HepG2 (cell line): ENCODE measurements around the gene GKN1. TPM values are rescaled to one million over a fixed set of nuclear protein-coding genes. Genes with fewer than 3 reads are reported as not detected.

Experiments
- ATAC-seq: fragments of 200-7000 bp; cut with Tn5 transposase; 3 replicates; pipeline ENCODE4 v1.9.1; 2020; ENCODE audit warnings: mild to moderate bottlenecking, moderate library complexity
- BruUV-seq: library from RNA; stranded (reverse); fragments of 400-500 nt; replicated peaks from 2 replicates; lab custom pipeline; 2021; lab: Mats Ljungman, UMichigan
- CTCF ChIA-PET: fragments of 300-600 bp; formaldehyde crosslinking; extraction: SDS; loops from one replicate; lab custom pipeline; 2021; ENCODE audit warnings: low total read pairs, inconsistent platforms, low intra/inter-chr PET ratio; lab: Yijun Ruan, JAX
- POLR2A ChIA-PET: fragments of 350-600 bp; sonication (Branson Sonifier 250); formaldehyde crosslinking; loops from one replicate; lab custom pipeline; 2020; ENCODE audit warnings: antibody characterized with exemption, inconsistent platforms; lab: Yijun Ruan, JAX
- DNase-seq: peaks from one replicate; pipeline ENCODE4 v3.0.0-alpha.2; 2015; ENCODE audit warnings: low spot score
- FAIRE-seq: peaks from 3 replicates; lab custom pipeline; 2011; peaks lifted over from hg19 to GRCh38; lab: Jason Lieb, UNC
- H2AFZ ChIP-seq: one replicate; pipeline ENCODE4 v1.6.1; 2011; ENCODE audit warnings: low read length, inconsistent platforms
- H3K27ac ChIP-seq: fragments of 300-600 bp; 3 replicates; pipeline ENCODE4 v1.8.0; 2011; ENCODE audit warnings: mixed run types, mild to moderate bottlenecking, mixed read lengths, low read length, inconsistent platforms; ENCODE audit not compliant: insufficient read depth; ENCODE audit errors: extremely low read length
- H3K27me3 ChIP-seq, 2 experiments: fragments of 200-600 bp in 1 of 2; 2 replicates in 1 of 2; 3 replicates in 1 of 2; pipeline versions ENCODE4 v1.6.0 to v1.8.0; 2011; ENCODE audit warnings: low read length in 2 of 2, mild to moderate bottlenecking in 2 of 2, moderate library complexity in 2 of 2, inconsistent platforms in 1 of 2; ENCODE audit not compliant: insufficient read depth in 2 of 2, control insufficient read depth in 1 of 2
- H3K36me3 ChIP-seq, 2 experiments: fragments of 200-600 bp in 1 of 2; replicated peaks in 1 of 2; 2 replicates in 1 of 2; 3 replicates in 1 of 2; pipeline versions ENCODE4 v1.5.1 to v1.8.0; 2011; ENCODE audit warnings: low read length in 2 of 2, inconsistent platforms in 1 of 2; ENCODE audit not compliant: insufficient read depth in 2 of 2, control insufficient read depth in 1 of 2
- H3K4me1 ChIP-seq: 2 replicates; pipeline ENCODE4 v1.5.1; 2012; ENCODE audit warnings: low read length, inconsistent platforms; ENCODE audit not compliant: insufficient read depth
- H3K4me2 ChIP-seq: 2 replicates; pipeline ENCODE4 v1.6.0; 2011; ENCODE audit warnings: low read depth, low read length, inconsistent platforms
- H3K4me3 ChIP-seq, 3 experiments: fragments of 200-600 bp in 1 of 3; sonication (generic), shearing (Covaris generic) in 1 of 3; replicated peaks in 1 of 3; 2 replicates each; pipeline ENCODE4 v1.5.1; 2011 to 2016; ENCODE audit warnings: low read length in 3 of 3, inconsistent platforms in 2 of 3, low read depth in 2 of 3, mild to moderate bottlenecking in 2 of 3, control low read depth in 1 of 3, mixed read lengths in 1 of 3; ENCODE audit not compliant: insufficient read depth in 1 of 3
- H3K79me2 ChIP-seq: one replicate; pipeline ENCODE4 v1.6.1; 2011; ENCODE audit warnings: low read length, inconsistent platforms; ENCODE audit not compliant: insufficient read depth
- H3K9ac ChIP-seq: 2 replicates; pipeline ENCODE4 v1.6.0; 2011; ENCODE audit warnings: mild to moderate bottlenecking, low read depth, low read length, inconsistent platforms; ENCODE audit not compliant: insufficient read depth
- H3K9me3 ChIP-seq: 2 replicates; pipeline ENCODE4 v1.5.1; 2012; ENCODE audit warnings: mild to moderate bottlenecking, low read length
- H4K20me1 ChIP-seq: 2 replicates; pipeline ENCODE4 v1.6.0; 2011; ENCODE audit warnings: inconsistent platforms, mild to moderate bottlenecking, low read length, moderate library complexity; ENCODE audit not compliant: insufficient read depth
- FOXA1 ChIP-seq, 2 experiments: fragments of 450-650 bp in 1 of 2; sonication (generic) in 1 of 2; formaldehyde crosslinking in 1 of 2; IDR thresholded peaks; 2 replicates each; pipeline versions ENCODE4 v1.4.0 to v1.6.1; 2016 to 2020; ENCODE audit warnings: missing genetic modification reagents in 1 of 2
- NBN ChIP-seq: fragments of 450-650 bp; conservative IDR thresholded peaks from 2 replicates; pipeline ENCODE4 v1.6.1; 2017
- NCOA1 ChIP-seq: sonication (generic); formaldehyde crosslinking; IDR thresholded peaks from 2 replicates; pipeline ENCODE4 v1.9.0; 2021; ENCODE audit warnings: missing genetic modification reagents
- NPAS2 ChIP-seq: sonication (generic); formaldehyde crosslinking; IDR thresholded peaks from 2 replicates; pipeline ENCODE4 v1.8.0; 2022; ENCODE audit warnings: mild to moderate bottlenecking, missing genetic modification reagents, borderline replicate concordance
- ZNF329 ChIP-seq: sonication (generic); formaldehyde crosslinking; IDR thresholded peaks from 2 replicates; pipeline ENCODE4 v1.9.0; 2021; ENCODE audit warnings: low read depth, mild to moderate bottlenecking, missing genetic modification reagents
- ZNF34 ChIP-seq: sonication (generic); formaldehyde crosslinking; IDR thresholded peaks from 2 replicates; pipeline ENCODE4 v1.4.0; 2020; ENCODE audit warnings: mild to moderate bottlenecking, missing genetic modification reagents, borderline replicate concordance
- ZNF792 ChIP-seq: IDR thresholded peaks from 2 replicates; pipeline ENCODE4 v1.6.1; 2016
- WGBS: methylation state at CpG from one replicate; pipeline ENCODE4 v1.1.6; 2017; ENCODE audit warnings: low lambda C conversion rate; 5-methylcytosine and 5-hydroxymethylcytosine counted together
- in situ Hi-C: cut with HindIII; loops from 2 replicates; pipeline ENCODE4 v1.10.0; 2017; ENCODE audit warnings: low pct_unique_long_range_greater_than_20kb; ENCODE audit not compliant: extremely low pct_ligation_motif_present
- intact Hi-C: fragments of 100-400 bp; cut with micrococcal nuclease; formaldehyde crosslinking; loops from one replicate; pipeline ENCODE4 v1.10.0; 2022; ENCODE audit not compliant: unreplicated experiment
- polyA plus RNA-seq, 8 experiments: library from polyadenylated mRNA; depleted of rRNA in 3 of 8; stranded (reverse) in 7 of 8; unstranded in 1 of 8; fragments of >200 nt; fragmentation: Illumina TruSeq in 4 of 8; extraction: Trizol in 4 of 8; gene quantifications; 2 replicates each; pipeline versions ENCODE4 v1.2.1 to v1.2.3, GENCODE V29; 2011 to 2016; ENCODE audit warnings: low read depth in 4 of 8, missing spikeins in 1 of 8, mixed read lengths in 1 of 8; ENCODE audit not compliant: insufficient read depth in 1 of 8
- total RNA-seq, 5 experiments: library from RNA; depleted of rRNA; stranded (reverse); fragments of >200 nt; fragmentation: Illumina TruSeq; extraction: Trizol; gene quantifications; 2 replicates each; pipeline ENCODE4 v1.2.3, GENCODE V29; 2016; ENCODE audit warnings: low read depth in 1 of 5
- TF ChIP-seq, protein P1 (sequence below): sonication (generic); formaldehyde crosslinking; IDR thresholded peaks from 2 replicates; pipeline ENCODE4 v1.5.1; 2020; ENCODE audit warnings: missing genetic modification reagents, mild to moderate bottlenecking, borderline replicate concordance
- TF ChIP-seq, protein P2 (sequence below): IDR thresholded peaks from 2 replicates; pipeline ENCODE4 v1.6.1; 2016; ENCODE audit warnings: low read depth
- TF ChIP-seq, protein P3 (sequence below): sonication (generic); formaldehyde crosslinking; IDR thresholded peaks from 2 replicates; pipeline ENCODE4 v1.4.0; 2020; ENCODE audit warnings: missing genetic modification reagents, borderline replicate concordance
- TF ChIP-seq, protein P4 (sequence below): sonication (generic); formaldehyde crosslinking; IDR thresholded peaks from 2 replicates; pipeline ENCODE4 v1.4.0; 2020; ENCODE audit warnings: missing genetic modification reagents
- TF ChIP-seq, protein P5 (sequence below): IDR thresholded peaks from 2 replicates; pipeline ENCODE4 v1.6.1; 2016; ENCODE audit warnings: missing compliant biosample characterization, missing genetic modification reagents, borderline replicate concordance

Gene GKN1
- total and polyA plus RNA-seq, 2 of the 13 experiments (the other 11 are each of a cell fraction or from before 2014, with no cell fraction given), result not detected

DNA sequence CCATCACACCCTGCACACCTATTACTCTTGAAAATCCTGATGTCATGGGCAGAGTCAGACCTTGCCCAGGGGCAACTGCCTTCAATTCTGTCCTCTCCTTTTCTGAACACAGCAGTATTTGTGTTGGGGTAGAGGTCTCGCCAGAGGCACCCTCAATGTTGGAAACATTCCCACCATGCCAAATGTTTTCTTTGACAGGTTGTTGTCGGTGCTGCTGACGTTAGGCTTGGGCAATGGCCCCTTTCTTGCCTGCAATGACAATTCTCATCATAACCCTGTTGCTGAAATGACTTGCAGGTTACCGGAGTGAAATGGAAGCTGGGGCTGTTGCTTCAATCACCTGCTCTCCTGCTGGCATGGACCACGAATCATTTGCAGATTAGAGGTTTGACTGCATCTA, 17.9 kb downstream of the GKN1 start (continued):
- TF ChIP-seq, protein P1, sequence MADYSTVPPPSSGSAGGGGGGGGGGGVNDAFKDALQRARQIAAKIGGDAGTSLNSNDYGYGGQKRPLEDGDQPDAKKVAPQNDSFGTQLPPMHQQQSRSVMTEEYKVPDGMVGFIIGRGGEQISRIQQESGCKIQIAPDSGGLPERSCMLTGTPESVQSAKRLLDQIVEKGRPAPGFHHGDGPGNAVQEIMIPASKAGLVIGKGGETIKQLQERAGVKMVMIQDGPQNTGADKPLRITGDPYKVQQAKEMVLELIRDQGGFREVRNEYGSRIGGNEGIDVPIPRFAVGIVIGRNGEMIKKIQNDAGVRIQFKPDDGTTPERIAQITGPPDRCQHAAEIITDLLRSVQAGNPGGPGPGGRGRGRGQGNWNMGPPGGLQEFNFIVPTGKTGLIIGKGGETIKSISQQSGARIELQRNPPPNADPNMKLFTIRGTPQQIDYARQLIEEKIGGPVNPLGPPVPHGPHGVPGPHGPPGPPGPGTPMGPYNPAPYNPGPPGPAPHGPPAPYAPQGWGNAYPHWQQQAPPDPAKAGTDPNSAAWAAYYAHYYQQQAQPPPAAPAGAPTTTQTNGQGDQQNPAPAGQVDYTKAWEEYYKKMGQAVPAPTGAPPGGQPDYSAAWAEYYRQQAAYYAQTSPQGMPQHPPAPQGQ (CRISPR knock-in tag), result no peak
- TF ChIP-seq NCOA1 (CRISPR knock-in tag) (no peak), NPAS2 (CRISPR knock-in tag) (no peak), ZNF34 (CRISPR knock-in tag) (no peak), ZNF792 (no peak)
- TF ChIP-seq, protein P2, sequence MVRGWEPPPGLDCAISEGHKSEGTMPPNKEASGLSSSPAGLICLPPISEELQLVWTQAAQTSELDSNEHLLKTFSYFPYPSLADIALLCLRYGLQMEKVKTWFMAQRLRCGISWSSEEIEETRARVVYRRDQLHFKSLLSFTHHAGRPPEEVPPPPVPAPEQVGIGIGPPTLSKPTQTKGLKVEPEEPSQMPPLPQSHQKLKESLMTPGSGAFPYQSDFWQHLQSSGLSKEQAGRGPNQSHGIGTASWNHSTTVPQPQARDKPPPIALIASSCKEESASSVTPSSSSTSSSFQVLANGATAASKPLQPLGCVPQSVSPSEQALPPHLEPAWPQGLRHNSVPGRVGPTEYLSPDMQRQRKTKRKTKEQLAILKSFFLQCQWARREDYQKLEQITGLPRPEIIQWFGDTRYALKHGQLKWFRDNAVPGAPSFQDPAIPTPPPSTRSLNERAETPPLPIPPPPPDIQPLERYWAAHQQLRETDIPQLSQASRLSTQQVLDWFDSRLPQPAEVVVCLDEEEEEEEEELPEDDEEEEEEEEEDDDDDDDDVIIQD, result no peak
- TF ChIP-seq, protein P3, sequence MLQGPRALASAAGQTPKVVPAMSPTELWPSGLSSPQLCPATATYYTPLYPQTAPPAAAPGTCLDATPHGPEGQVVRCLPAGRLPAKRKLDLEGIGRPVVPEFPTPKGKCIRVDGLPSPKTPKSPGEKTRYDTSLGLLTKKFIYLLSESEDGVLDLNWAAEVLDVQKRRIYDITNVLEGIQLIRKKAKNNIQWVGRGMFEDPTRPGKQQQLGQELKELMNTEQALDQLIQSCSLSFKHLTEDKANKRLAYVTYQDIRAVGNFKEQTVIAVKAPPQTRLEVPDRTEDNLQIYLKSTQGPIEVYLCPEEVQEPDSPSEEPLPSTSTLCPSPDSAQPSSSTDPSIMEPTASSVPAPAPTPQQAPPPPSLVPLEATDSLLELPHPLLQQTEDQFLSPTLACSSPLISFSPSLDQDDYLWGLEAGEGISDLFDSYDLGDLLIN (CRISPR knock-in tag), result no peak

DNA sequence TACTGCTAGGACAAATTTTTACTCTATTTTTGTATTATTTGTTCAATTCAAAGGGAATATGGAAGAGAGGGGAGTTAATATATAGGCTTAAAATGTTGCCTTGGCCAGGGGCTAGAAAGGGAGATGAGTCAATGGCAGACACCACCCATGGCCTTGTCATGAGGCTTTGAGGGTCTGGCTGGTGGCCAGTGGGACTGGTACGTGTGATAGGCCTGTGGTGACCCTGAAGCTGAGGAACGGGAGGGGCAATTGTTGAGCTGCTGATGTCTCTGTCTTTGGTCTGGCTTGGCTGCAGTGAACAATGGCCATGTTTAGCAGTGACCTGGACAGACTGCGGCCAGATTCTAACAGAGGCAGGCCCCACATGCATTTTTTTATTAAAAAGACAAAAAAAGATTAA, 18.5 kb downstream of the GKN1 start:
- in situ Hi-C loops, result no loop called here

More for the DNA sequence above, 18.5 kb downstream of the GKN1 start:
- Histone ChIP-seq H3K4me1 (peaks cover 26% of the 10 kb centered on the region), H3K4me3 (no peak overlapping the region), H2AFZ (no peak overlapping the region), H3K9me3 (no peaks in the 10 kb centered on the region), H4K20me1 (no peaks in the 10 kb centered on the region), H3K4me2 (no peak overlapping the region), H3K79me2 (no peaks in the 10 kb centered on the region), H3K27me3 (peaks cover 0 to 18% of the 10 kb centered on the region in 2 experiments; a peak in 3 of 5 replicates), H3K9ac (no peak overlapping the region), H3K27ac (no peak overlapping the region), H3K36me3 (no peaks in the 10 kb centered on the region)
- BruUV-seq, result no TSS peak
- TF ChIP-seq NBN (no peak), ZNF329 (no peak), FOXA1 (IDR thresholded peaks at IDR 0.05) (no peak), FOXA1 (CRISPR knock-in tag; IDR thresholded peaks at IDR 0.05) (no peak)
- TF ChIP-seq, protein P4, sequence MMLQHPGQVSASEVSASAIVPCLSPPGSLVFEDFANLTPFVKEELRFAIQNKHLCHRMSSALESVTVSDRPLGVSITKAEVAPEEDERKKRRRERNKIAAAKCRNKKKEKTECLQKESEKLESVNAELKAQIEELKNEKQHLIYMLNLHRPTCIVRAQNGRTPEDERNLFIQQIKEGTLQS (CRISPR knock-in tag), result no peak
- TF ChIP-seq, protein P5, sequence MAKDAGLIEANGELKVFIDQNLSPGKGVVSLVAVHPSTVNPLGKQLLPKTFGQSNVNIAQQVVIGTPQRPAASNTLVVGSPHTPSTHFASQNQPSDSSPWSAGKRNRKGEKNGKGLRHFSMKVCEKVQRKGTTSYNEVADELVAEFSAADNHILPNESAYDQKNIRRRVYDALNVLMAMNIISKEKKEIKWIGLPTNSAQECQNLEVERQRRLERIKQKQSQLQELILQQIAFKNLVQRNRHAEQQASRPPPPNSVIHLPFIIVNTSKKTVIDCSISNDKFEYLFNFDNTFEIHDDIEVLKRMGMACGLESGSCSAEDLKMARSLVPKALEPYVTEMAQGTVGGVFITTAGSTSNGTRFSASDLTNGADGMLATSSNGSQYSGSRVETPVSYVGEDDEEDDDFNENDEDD (CRISPR knock-in tag), result no peak
- FAIRE-seq (no peak), ATAC-seq (no peak), DNase-seq (no peak)
- intact Hi-C loops, result no loop called here
- ChIA-PET POLR2A (no interaction called here), CTCF (no interaction called here)
- WGBS, result 32% methylated on average over 3 of the region's 3 CpGs
